Gastrocnemius medialis (tissue), 4 donors: Measurements from ENCODE around the gene AGAP1. TPM values are rescaled to one million over a fixed set of nuclear protein-coding genes. Genes with fewer than 3 reads are reported as not detected.
A peak's percentile ranks its signal among the peaks of the same experiment; 100 is the strongest.

Experiments used
- ATAC-seq, 2 donors: fragments of 150-250 bp; one replicate each; pipeline ENCODE4 v1.9.1; 2016
- DNase-seq, 2 donors: peaks; one replicate each; pipeline ENCODE4 v3.0.0-alpha.2; 2019
- H3K27ac ChIP-seq, 4 donors: fragments of 200-600 bp; sonication (generic); 1 replicate in 1 of 4; 2 replicates in 3 of 4; pipeline ENCODE4 v1.5.1; 2016 to 2018; ENCODE audit warnings: mild to moderate bottlenecking in 2 of 4, moderate library complexity in 1 of 4
- H3K27me3 ChIP-seq, 3 donors: fragments of 200-600 bp; sonication (generic) in 2 of 3; 1 replicate in 1 of 3; 2 replicates in 2 of 3; pipeline versions ENCODE4 v1.5.1 to v1.6.0; 2016 to 2019; ENCODE audit warnings: mild to moderate bottlenecking in 1 of 3, moderate library complexity in 1 of 3
- H3K36me3 ChIP-seq, 2 donors: fragments of 200-600 bp; sonication (generic) in 1 of 2; one replicate each; pipeline ENCODE4 v1.5.1; 2017 to 2018
- H3K4me1 ChIP-seq, 2 donors: fragments of 200-600 bp; sonication (generic) in 1 of 2; one replicate each; pipeline ENCODE4 v1.5.1; 2016 to 2017; ENCODE audit warnings: mild to moderate bottlenecking in 2 of 2
- H3K4me3 ChIP-seq, 4 donors: fragments of 200-600 bp; sonication (generic) in 3 of 4; 1 replicate in 1 of 4; 2 replicates in 3 of 4; pipeline ENCODE4 v1.5.1; 2016 to 2019; ENCODE audit warnings: mild to moderate bottlenecking in 2 of 4
- H3K9me3 ChIP-seq, 3 donors: fragments of 200-600 bp; sonication (generic) in 2 of 3; 1 replicate in 1 of 3; 2 replicates in 2 of 3; pipeline ENCODE4 v1.5.1; 2016 to 2019
- CTCF ChIP-seq, 5 experiments: fragments of 450-650 bp in 3 of 5; fragments of 200-600 bp in 2 of 5; sonication (generic) in 2 of 5; IDR thresholded peaks in 4 of 5; conservative IDR thresholded peaks in 1 of 5; 1 replicate in 4 of 5; 2 replicates in 1 of 5; pipeline ENCODE4 v1.5.1; 2016 to 2019; ENCODE audit warnings: antibody characterized with exemption in 5 of 5, mild to moderate bottlenecking in 3 of 5, moderate library complexity in 3 of 5
- POLR2A ChIP-seq, 2 donors: fragments of 450-650 bp; IDR thresholded peaks; one replicate each; pipeline ENCODE4 v1.6.1; 2017; ENCODE audit warnings: antibody characterized with exemption in 2 of 2, mild to moderate bottlenecking in 2 of 2, moderate library complexity in 2 of 2
- in situ Hi-C, 4 donors: fragments of 200-750 bp; cut with MboI; loops; one replicate each; pipeline versions ENCODE4 v1.15.0 to v1.8.0; 2017; ENCODE audit warnings: low sequenced_read_pairs in 4 of 4
- intact Hi-C: fragments of 100-400 bp; cut with DNase I; formaldehyde crosslinking; loops from one replicate; pipeline ENCODE4 v1.15.1; 2023; ENCODE audit warnings: low total_unique reads
- total RNA-seq, 4 donors: library from RNA; depleted of rRNA; stranded (reverse); fragments of >200 nt; gene quantifications; one replicate each; pipeline versions ENCODE4 v1.1.0 to v1.2.3, GENCODE V29; 2016

Gene AGAP1
- total RNA-seq, 4 donors from 2014 or later = 8.5 to 26.8 (median 14.4) TPM

DNA sequence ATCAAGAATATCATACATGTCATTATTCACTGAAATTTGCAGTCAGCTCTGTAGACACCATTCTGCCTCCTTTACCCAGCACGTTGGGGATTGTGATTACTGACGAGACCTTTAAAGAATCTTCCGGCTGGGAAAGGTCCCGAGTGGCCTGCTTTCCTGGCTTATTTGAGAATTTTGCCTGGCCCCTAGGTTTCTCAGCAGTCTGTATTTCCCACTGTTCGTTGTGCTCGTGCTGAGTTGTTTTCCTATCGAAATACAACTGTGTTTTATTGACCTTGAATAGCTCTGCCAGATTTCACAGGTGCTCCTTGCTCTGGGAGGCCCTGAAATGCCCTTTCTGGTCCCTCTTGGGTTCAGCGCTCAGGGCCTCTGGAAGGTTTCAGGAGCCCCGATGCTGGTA is 94.9 kb downstream of the AGAP1 start:
- H3K27ac ChIP-seq = no peak overlapping the region
- in situ Hi-C loops = loop anchor here (10.0 to 25.0 kb wide), 4 partner anchors 451 to 1051 kb away; no protein-coding TSS in a partner anchor

DNA sequence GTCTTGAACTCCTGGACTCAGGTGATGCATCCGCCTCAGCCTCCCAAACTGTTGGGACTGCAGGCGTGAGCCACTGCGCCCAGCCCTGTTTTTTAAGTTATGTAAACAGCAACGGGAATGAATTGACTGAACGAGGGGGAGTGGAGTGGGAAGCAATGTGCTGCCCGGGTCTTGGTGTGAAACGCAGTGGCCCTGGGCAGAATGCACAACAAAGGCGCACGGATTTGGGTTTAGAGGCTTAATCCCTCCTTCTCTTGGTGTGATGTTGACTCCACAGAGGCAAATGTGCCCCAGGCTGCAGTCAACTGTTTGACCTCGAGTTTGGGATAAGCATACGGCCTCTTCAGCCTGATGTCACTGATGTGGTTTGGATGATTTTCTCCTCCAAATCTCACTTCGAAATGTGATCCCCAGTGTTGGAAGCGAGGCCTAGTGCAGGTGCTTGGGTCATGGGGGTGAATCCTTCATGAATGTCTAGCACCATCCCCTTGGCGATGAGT is 97.4 kb downstream of the AGAP1 start:
- DNase-seq (no peak), ATAC-seq (no peak)
- H3K36me3 ChIP-seq = no peaks in the 10 kb centered on the region
- no peak overlapping the region for H3K4me3 ChIP-seq
- intact Hi-C loops = loop anchor here (5.0 kb wide), 1 partner anchor 99 kb away; the partner anchor contains the start of gene AGAP1
- H3K27me3 ChIP-seq = no peaks in the 10 kb centered on the region
- in situ Hi-C loops = loop anchor here in 3 of 4 donors (5.0 to 25.0 kb wide), 6 partner anchors 156 to 1054 kb away; no protein-coding TSS in a partner anchor
- peaks cover 7 to 10% of the 10 kb centered on the region in 2 donors for H3K4me1 ChIP-seq
- TF ChIP-seq CTCF (IDR thresholded peaks at IDR 0.05 in 4 of 5, conservative IDR thresholded peaks at IDR 0.05 in 1 of 5) (no peak), POLR2A (IDR thresholded peaks at IDR 0.05) (no peak)
- no peaks in the 10 kb centered on the region for H3K9me3 ChIP-seq
- no peak overlapping the region for H3K27ac ChIP-seq

More for the DNA sequence above, 94.9 kb downstream of the AGAP1 start:
- ATAC-seq = peak in 1 of 2 donors; percentile 26
- no peaks in the 10 kb centered on the region for H3K27me3 ChIP-seq
- TF ChIP-seq POLR2A (IDR thresholded peaks at IDR 0.05) (no peak), CTCF (IDR thresholded peaks at IDR 0.05 in 4 of 5, conservative IDR thresholded peaks at IDR 0.05 in 1 of 5) (no peak)
- H3K9me3 ChIP-seq = no peaks in the 10 kb centered on the region
- H3K36me3 ChIP-seq = no peaks in the 10 kb centered on the region
- no peak overlapping the region for H3K4me3 ChIP-seq
- peaks cover 5 to 7% of the 10 kb centered on the region in 2 donors for H3K4me1 ChIP-seq
- intact Hi-C loops = no loop called here
- DNase-seq = no peak

DNA sequence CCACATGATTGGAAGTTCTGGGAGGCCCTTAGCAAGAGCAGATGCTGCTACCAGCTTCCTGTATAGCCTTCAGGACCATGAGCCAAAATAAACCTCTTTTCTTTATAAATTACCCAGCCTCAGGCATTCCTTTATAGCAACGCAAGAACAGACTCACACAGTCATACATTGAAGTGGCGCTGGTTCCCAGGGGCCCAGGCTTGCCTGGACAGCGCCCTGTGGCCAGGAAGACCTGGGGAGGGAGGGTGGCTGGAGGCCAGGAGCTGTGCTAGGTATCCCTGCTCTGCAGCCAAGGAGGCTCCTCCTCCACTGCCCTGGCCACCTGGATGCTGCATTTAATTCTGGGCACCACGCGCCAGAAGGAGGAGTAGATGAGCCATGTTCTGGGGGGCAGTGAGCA is 98.1 kb downstream of the AGAP1 start:
- Histone ChIP-seq H3K27ac (no peak overlapping the region), H3K27me3 (no peaks in the 10 kb centered on the region), H3K4me3 (no peak overlapping the region), H3K4me1 (peaks cover 7 to 10% of the 10 kb centered on the region in 2 donors), H3K9me3 (no peaks in the 10 kb centered on the region), H3K36me3 (no peaks in the 10 kb centered on the region)
- intact Hi-C loops = loop anchor here (5.0 kb wide), 1 partner anchor 100 kb away; the partner anchor contains the start of gene AGAP1
- in situ Hi-C loops = loop anchor here in 3 of 4 donors (5.0 to 25.0 kb wide), 6 partner anchors 157 to 1055 kb away; no protein-coding TSS in a partner anchor
- ATAC-seq (no peak), DNase-seq (no peak)
- no peak for TF ChIP-seq POLR2A (IDR thresholded peaks at IDR 0.05)
- TF ChIP-seq CTCF (IDR thresholded peaks at IDR 0.05 in 4 of 5, conservative IDR thresholded peaks at IDR 0.05 in 1 of 5) = no peak

GRCh38 chr2:235592430-235592829 is 98.6 kb downstream of the AGAP1 start:
- Histone ChIP-seq H3K9me3 (no peaks in the 10 kb centered on the region), H3K4me1 (peaks cover 7 to 10% of the 10 kb centered on the region in 2 donors), H3K27me3 (no peaks in the 10 kb centered on the region), H3K4me3 (no peak overlapping the region), H3K27ac (no peak overlapping the region), H3K36me3 (no peaks in the 10 kb centered on the region)
- in situ Hi-C loops = loop anchor here in 3 of 4 donors (5.0 to 25.0 kb wide), 6 partner anchors 158 to 1055 kb away; no protein-coding TSS in a partner anchor
- intact Hi-C loops = loop anchor here (5.0 kb wide), 1 partner anchor 100 kb away; the partner anchor contains the start of gene AGAP1
- TF ChIP-seq POLR2A (IDR thresholded peaks at IDR 0.05) (no peak), CTCF (IDR thresholded peaks at IDR 0.05 in 4 of 5, conservative IDR thresholded peaks at IDR 0.05 in 1 of 5) (no peak)
- DNase-seq (no peak), ATAC-seq (no peak)
